Endothelial cell of umbilical vein (primary cell): ENCODE measurements around the gene TMCO2.

ENCODE experiments used
- POLR2AphosphoS5 ChIP-seq: IDR thresholded peaks from 2 replicates; pipeline ENCODE4 v1.6.1; 2012; ENCODE audit warnings: low read depth, mild to moderate bottlenecking, control low read depth, low read length, moderate library complexity; ENCODE audit not compliant: insufficient read depth
- TF ChIP-seq, protein P1 (sequence below), 2 donors: IDR thresholded peaks; 1 replicate in 1 of 2; 2 replicates in 1 of 2; pipeline ENCODE4 v1.5.1; 2011; ENCODE audit warnings: low read length in 2 of 2, mild to moderate bottlenecking in 2 of 2, moderate library complexity in 2 of 2, control low read depth in 1 of 2, inconsistent platforms in 1 of 2, low read depth in 1 of 2; ENCODE audit not compliant: insufficient read depth in 1 of 2; ENCODE audit errors: extremely low read depth in 1 of 2

GRCh38 chr1:40300651-40301050 is 52.9 kb downstream of the TMCO2 start:
- TF ChIP-seq, protein P1, sequence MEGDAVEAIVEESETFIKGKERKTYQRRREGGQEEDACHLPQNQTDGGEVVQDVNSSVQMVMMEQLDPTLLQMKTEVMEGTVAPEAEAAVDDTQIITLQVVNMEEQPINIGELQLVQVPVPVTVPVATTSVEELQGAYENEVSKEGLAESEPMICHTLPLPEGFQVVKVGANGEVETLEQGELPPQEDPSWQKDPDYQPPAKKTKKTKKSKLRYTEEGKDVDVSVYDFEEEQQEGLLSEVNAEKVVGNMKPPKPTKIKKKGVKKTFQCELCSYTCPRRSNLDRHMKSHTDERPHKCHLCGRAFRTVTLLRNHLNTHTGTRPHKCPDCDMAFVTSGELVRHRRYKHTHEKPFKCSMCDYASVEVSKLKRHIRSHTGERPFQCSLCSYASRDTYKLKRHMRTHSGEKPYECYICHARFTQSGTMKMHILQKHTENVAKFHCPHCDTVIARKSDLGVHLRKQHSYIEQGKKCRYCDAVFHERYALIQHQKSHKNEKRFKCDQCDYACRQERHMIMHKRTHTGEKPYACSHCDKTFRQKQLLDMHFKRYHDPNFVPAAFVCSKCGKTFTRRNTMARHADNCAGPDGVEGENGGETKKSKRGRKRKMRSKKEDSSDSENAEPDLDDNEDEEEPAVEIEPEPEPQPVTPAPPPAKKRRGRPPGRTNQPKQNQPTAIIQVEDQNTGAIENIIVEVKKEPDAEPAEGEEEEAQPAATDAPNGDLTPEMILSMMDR (IDR thresholded peaks at IDR 0.05; ENCODE audit: extremely low read depth in 1 of 2, insufficient read depth in 1 of 2, low read depth in 1 of 2, low read length in 2 of 2) = no peak
- no peak for TF ChIP-seq POLR2AphosphoS5
